HT1080 (cell line): Measurements from ENCODE around the gene STARD5. TPM values are rescaled to one million over a fixed set of nuclear protein-coding genes. Genes with fewer than 3 reads are reported as not detected.
"Not testable (repeated sequence)": the region's sequence is repeated elsewhere in the genome, so short reads cannot be mapped to it uniquely, and the experiment has no call there.

Experiments
- DNase-seq: peaks from one replicate; pipeline ENCODE4 v3.0.0-alpha.2; 2015; ENCODE audit warnings: low read depth
- polyA plus RNA-seq, 2 experiments: library from polyadenylated mRNA; depleted of rRNA; stranded (reverse); fragments of >200 nt; gene quantifications; 2 replicates each; pipeline ENCODE4 v1.2.3, GENCODE V29; 2015
- total RNA-seq: library from RNA; depleted of rRNA; stranded (reverse); fragments of >200 nt; shearing (Covaris generic); gene quantifications from 2 replicates; pipeline ENCODE4 v1.2.3, GENCODE V29; 2014; rRNA removed

STARD5 gene
- 1.5 and 2.2 TPM in 2 replicates for total RNA-seq
- 0.84 and 0.86 TPM in 2 replicates for polyA plus RNA-seq (2015; cell fraction: cytosol; rRNA removed)
- polyA plus RNA-seq (2015; cell fraction: nucleus; rRNA removed), result 3.6 and 3.7 TPM in 2 replicates

GRCh38 chr15:81323944-81324881, at the start of gene STARD5:
TSS of gene STARD5 (minus strand) at chr15:81324141. CDS start at chr15:81324099, 42 bp downstream.
- peak; percentile 96 for DNase-seq

- no peak for DNase-seq
Observed at GRCh38 chr15:81373176-81373575, 49.2 kb upstream of the STARD5 start.

- DNase-seq, result no peak
Observed at GRCh38 chr15:81372575-81372974, 48.6 kb upstream of the STARD5 start.

- DNase-seq, result no peak
Observed at GRCh38 chr15:81363718-81364500, 40.0 kb upstream of the STARD5 start.

GRCh38 chr15:81363276-81363675, 39.3 kb upstream of the STARD5 start:
- no peak for DNase-seq

- peak; percentile 20 for DNase-seq
Observed at GRCh38 chr15:81362790-81363189, 38.8 kb upstream of the STARD5 start.

GRCh38 chr15:81361891-81362290, 38.0 kb upstream of the STARD5 start:
- DNase-seq, result no peak

- DNase-seq, result no peak
Observed at GRCh38 chr15:81360491-81360890, 36.5 kb upstream of the STARD5 start.

GRCh38 chr15:81358248-81358647, 34.3 kb upstream of the STARD5 start:
- DNase-seq, result no peak

- no peak for DNase-seq
Observed at GRCh38 chr15:81357180-81357686, 33.3 kb upstream of the STARD5 start.

GRCh38 chr15:81356252-81356651, 32.3 kb upstream of the STARD5 start:
- no peak for DNase-seq

- no peak for DNase-seq
Observed at GRCh38 chr15:81351651-81352050, 27.7 kb upstream of the STARD5 start.

- DNase-seq, result no peak
Observed at GRCh38 chr15:81349271-81349670, 25.3 kb upstream of the STARD5 start.

- not testable (repeated sequence) for DNase-seq
Observed at GRCh38 chr15:81348691-81349090, 24.8 kb upstream of the STARD5 start.

- no peak for DNase-seq
Observed at GRCh38 chr15:81347910-81348309, 24.0 kb upstream of the STARD5 start.

- DNase-seq, result no peak
Observed at GRCh38 chr15:81346611-81347010, 22.7 kb upstream of the STARD5 start.

- no peak for DNase-seq
Observed at GRCh38 chr15:81343371-81343770, 19.4 kb upstream of the STARD5 start.

GRCh38 chr15:81341351-81341750, 17.4 kb upstream of the STARD5 start:
- DNase-seq, result no peak

- no peak for DNase-seq
Observed at GRCh38 chr15:81339851-81340250, 15.9 kb upstream of the STARD5 start.

GRCh38 chr15:81339321-81339720, 15.4 kb upstream of the STARD5 start:
- DNase-seq, result no peak

- peak; percentile 56 for DNase-seq
Observed at GRCh38 chr15:81338170-81339007, 14.4 kb upstream of the STARD5 start.
